Neural cell (in vitro differentiated cells): ENCODE measurements around the gene GRAP2. TPM values are rescaled to one million over a fixed set of nuclear protein-coding genes. Genes with fewer than 3 reads are reported as not detected.

Experiments used
- H2AFZ ChIP-seq: fragments of 200-600, 300-800 bp; sonication (generic), shearing (Covaris generic); 2 replicates; pipeline ENCODE4 v1.6.0; 2014; ENCODE audit warnings: low read depth, mild to moderate bottlenecking, antibody characterized with exemption, low read length, moderate library complexity
- H3F3A ChIP-seq: fragments of 200-600 bp; shearing (Covaris generic); 2 replicates; pipeline ENCODE4 v1.6.1; 2016; ENCODE audit warnings: mild to moderate bottlenecking, moderate library complexity, mixed read lengths, antibody characterized with exemption, low read length; ENCODE audit not compliant: insufficient read depth, poor library complexity, severe bottlenecking
- H3K27ac ChIP-seq: fragments of 200-600, 300-800 bp; sonication (generic), shearing (Covaris generic); 2 replicates; pipeline ENCODE4 v1.5.1; 2014; ENCODE audit warnings: mild to moderate bottlenecking, low read length, moderate library complexity
- H3K27me3 ChIP-seq: fragments of 300-800, 200-600 bp; sonication (generic), shearing (Covaris generic); 2 replicates; pipeline ENCODE4 v1.6.0; 2014; ENCODE audit warnings: mild to moderate bottlenecking, low read depth, low read length, moderate library complexity; ENCODE audit not compliant: insufficient read depth
- H3K36me3 ChIP-seq: fragments of 300-800, 200-600 bp; sonication (generic), shearing (Covaris generic); 2 replicates; pipeline ENCODE4 v1.5.1; 2014; ENCODE audit warnings: mild to moderate bottlenecking, antibody characterized with exemption, low read length, moderate library complexity; ENCODE audit not compliant: insufficient read depth
- H3K4me2 ChIP-seq: fragments of 300-800, 200-600 bp; sonication (generic), shearing (Covaris generic); 2 replicates; pipeline ENCODE4 v1.6.0; 2014; ENCODE audit warnings: mild to moderate bottlenecking, low read length
- H3K4me3 ChIP-seq: fragments of 300-800, 200-600 bp; sonication (generic), shearing (Covaris generic); 2 replicates; pipeline ENCODE4 v1.5.1; 2014; ENCODE audit warnings: mild to moderate bottlenecking, low read length, moderate library complexity
- H3K79me2 ChIP-seq: fragments of 200-600 bp; shearing (Covaris generic); replicated peaks from 2 replicates; pipeline ENCODE4 v1.6.0; 2014; ENCODE audit warnings: mild to moderate bottlenecking, low read length, moderate library complexity; ENCODE audit not compliant: insufficient read depth
- H3K9ac ChIP-seq: fragments of 300-800, 200-600 bp; sonication (generic), shearing (Covaris generic); 2 replicates; pipeline ENCODE4 v1.6.1; 2016; ENCODE audit warnings: mild to moderate bottlenecking, low read length, mixed read lengths
- H3K9me2 ChIP-seq: fragments of 200-600 bp; shearing (Covaris generic); 2 replicates; pipeline ENCODE4 v1.6.1; 2016; ENCODE audit warnings: mild to moderate bottlenecking, low read length, mixed read lengths; ENCODE audit not compliant: insufficient read depth
- H3K9me3 ChIP-seq: fragments of 200-600, 300-800 bp; sonication (generic), shearing (Covaris generic); 2 replicates; pipeline ENCODE4 v1.6.1; 2016; ENCODE audit warnings: mild to moderate bottlenecking, mixed run types, low read length, moderate library complexity, mixed read lengths
- H4K20me1 ChIP-seq: fragments of 200-600 bp; shearing (Covaris generic); 2 replicates; pipeline ENCODE4 v1.6.1; 2016; ENCODE audit warnings: mild to moderate bottlenecking, mixed run types; ENCODE audit not compliant: insufficient read depth
- CTCF ChIP-seq: fragments of 450-650 bp; IDR thresholded peaks from 2 replicates; pipeline ENCODE4 v1.5.1; 2014; ENCODE audit warnings: antibody characterized with exemption, mild to moderate bottlenecking, moderate library complexity; ENCODE audit not compliant: poor library complexity, severe bottlenecking
- EP300 ChIP-seq: fragments of 450-650 bp; conservative IDR thresholded peaks from 2 replicates; pipeline ENCODE4 v1.6.1; 2014; ENCODE audit warnings: antibody characterized with exemption, mild to moderate bottlenecking, moderate library complexity; ENCODE audit not compliant: poor library complexity, severe bottlenecking
- EZH2 ChIP-seq: fragments of 200-600, 300-800 bp; shearing (Covaris generic), sonication (generic); IDR thresholded peaks from 2 replicates; pipeline ENCODE4 v1.6.1; 2014; ENCODE audit warnings: antibody characterized with exemption, low read length, borderline replicate concordance, mild to moderate bottlenecking; ENCODE audit not compliant: insufficient read depth, poor library complexity, severe bottlenecking
- MXI1 ChIP-seq: fragments of 450-650 bp; conservative IDR thresholded peaks from 2 replicates; pipeline ENCODE4 v1.6.1; 2014; ENCODE audit warnings: antibody characterized with exemption, mild to moderate bottlenecking; ENCODE audit not compliant: poor library complexity, severe bottlenecking
- POLR2AphosphoS5 ChIP-seq: IDR thresholded peaks from 2 replicates; pipeline ENCODE4 v1.6.1; 2012
- RAD21 ChIP-seq: fragments of 450-650 bp; conservative IDR thresholded peaks from 2 replicates; pipeline ENCODE4 v1.6.1; 2014; ENCODE audit warnings: antibody characterized with exemption, mild to moderate bottlenecking, moderate library complexity
- REST ChIP-seq: IDR thresholded peaks from 2 replicates; pipeline ENCODE4 v1.6.1; 2012; ENCODE audit warnings: borderline replicate concordance
- SMC3 ChIP-seq: fragments of 450-650 bp; conservative IDR thresholded peaks from 2 replicates; pipeline ENCODE4 v1.6.1; 2014; ENCODE audit warnings: antibody characterized with exemption, mild to moderate bottlenecking, moderate library complexity; ENCODE audit not compliant: poor library complexity
- TAF1 ChIP-seq: IDR thresholded peaks from 2 replicates; pipeline ENCODE4 v1.6.1; 2012; ENCODE audit warnings: low read depth
- polyA plus RNA-seq: library from polyadenylated mRNA; depleted of rRNA; stranded (reverse); fragments of >200 nt; gene quantifications from 2 replicates; pipeline ENCODE4 v1.2.3, GENCODE V29; 2014

The GRAP2 gene
- polyA plus RNA-seq, 1 donor from 2014 or later: 0.30 TPM

GRCh38 chr22:39926753-39927152 is 25.9 kb downstream of the GRAP2 start:
- no peak overlapping the region for H3K4me3 ChIP-seq
- no peaks in the 10 kb centered on the region for H3K9me2 ChIP-seq
- H4K20me1 ChIP-seq: no peaks in the 10 kb centered on the region
- H2AFZ ChIP-seq: no peak overlapping the region
- no peak overlapping the region for H3K4me2 ChIP-seq
- no peaks in the 10 kb centered on the region for H3K36me3 ChIP-seq
- H3K9ac ChIP-seq: no peak overlapping the region
- H3K27ac ChIP-seq: no peak overlapping the region
- H3K79me2 ChIP-seq: no peaks in the 10 kb centered on the region
- no peaks in the 10 kb centered on the region for H3K27me3 ChIP-seq
- TF ChIP-seq CTCF: no peak
- TF ChIP-seq TAF1: no peak
- TF ChIP-seq MXI1: no peak
- TF ChIP-seq RAD21: no peak
- TF ChIP-seq EP300: no peak
- TF ChIP-seq SMC3: no peak
- TF ChIP-seq REST: no peak
- no peak for TF ChIP-seq EZH2
- TF ChIP-seq POLR2AphosphoS5: no peak
- H3K9me3 ChIP-seq: no peaks in the 10 kb centered on the region
- H3F3A ChIP-seq: no peaks in the 10 kb centered on the region

DNA sequence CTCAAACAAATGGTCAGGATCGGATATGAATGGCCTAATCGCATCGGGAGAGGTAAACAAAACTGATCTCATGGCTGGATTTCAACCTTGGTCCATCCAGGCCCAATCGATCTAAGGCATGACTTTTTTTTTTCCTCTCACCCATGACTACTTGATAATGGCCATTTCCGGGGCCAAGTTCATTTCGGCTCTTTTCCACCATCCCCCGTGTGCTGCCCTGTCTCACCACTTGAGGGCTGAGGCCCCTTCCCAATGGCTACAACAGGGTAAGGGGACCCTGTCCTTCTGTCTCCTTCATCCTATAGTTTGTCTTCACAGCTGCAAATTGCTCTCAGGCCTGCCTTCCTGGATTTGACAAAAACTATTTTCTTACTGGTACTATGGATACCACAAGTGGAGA is 26.7 kb downstream of the GRAP2 start:
- Histone ChIP-seq H3K4me3 (no peak overlapping the region), H3F3A (no peaks in the 10 kb centered on the region), H3K9me2 (no peaks in the 10 kb centered on the region), H3K36me3 (no peaks in the 10 kb centered on the region), H3K27me3 (no peaks in the 10 kb centered on the region), H2AFZ (no peak overlapping the region), H3K4me2 (no peak overlapping the region), H3K9me3 (no peaks in the 10 kb centered on the region), H3K27ac (no peak overlapping the region), H3K9ac (no peak overlapping the region), H3K79me2 (no peaks in the 10 kb centered on the region), H4K20me1 (no peaks in the 10 kb centered on the region)
- TF ChIP-seq SMC3 (no peak), REST (no peak), RAD21 (no peak), TAF1 (no peak), CTCF (no peak), EZH2 (no peak), EP300 (no peak), MXI1 (no peak), POLR2AphosphoS5 (no peak)
